ENCODE data around the gene ZNF782. TPM values are rescaled to one million over a fixed set of nuclear protein-coding genes. Genes with fewer than 3 reads are reported as not detected.

The ZNF782 gene
- total RNA-seq, 1 experiment from 2014 or later = 8.1 TPM

DNA sequence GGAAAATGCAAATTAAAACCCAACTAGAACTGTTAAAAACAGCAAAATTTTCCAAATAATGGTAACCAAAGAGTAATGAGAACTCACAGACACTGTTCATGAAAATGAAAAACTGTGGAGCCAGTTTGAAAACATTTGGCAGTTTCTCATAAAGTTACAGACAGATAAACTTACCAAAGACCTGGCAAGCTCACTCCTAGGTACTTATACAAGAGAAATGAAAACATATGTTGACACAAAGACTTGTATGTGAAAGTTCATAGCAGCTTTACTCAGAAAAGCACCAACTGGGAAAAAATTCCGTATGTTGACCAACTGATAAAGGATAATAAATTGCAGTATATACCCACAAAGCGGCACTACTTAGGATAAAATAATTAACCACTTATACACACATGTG, 10.3 kb downstream of the ZNF782 start:
- ChIA-PET POLR2A (no interaction called here), CTCF (no interaction called here)
- Histone ChIP-seq H3K36me3 (ENCODE audit: control insufficient read depth, insufficient read depth, low read length) (peaks cover 1% of the 10 kb centered on the region), H3K4me3 (ENCODE audit: low read depth, low read length) (no peak overlapping the region), H3K4me1 (no peaks in the 10 kb centered on the region), H3K9me3 (no peaks in the 10 kb centered on the region), H3K27me3 (replicated peaks; ENCODE audit: control insufficient read depth, insufficient read depth, low read length) (no peaks in the 10 kb centered on the region)
- TF ChIP-seq, protein P1, sequence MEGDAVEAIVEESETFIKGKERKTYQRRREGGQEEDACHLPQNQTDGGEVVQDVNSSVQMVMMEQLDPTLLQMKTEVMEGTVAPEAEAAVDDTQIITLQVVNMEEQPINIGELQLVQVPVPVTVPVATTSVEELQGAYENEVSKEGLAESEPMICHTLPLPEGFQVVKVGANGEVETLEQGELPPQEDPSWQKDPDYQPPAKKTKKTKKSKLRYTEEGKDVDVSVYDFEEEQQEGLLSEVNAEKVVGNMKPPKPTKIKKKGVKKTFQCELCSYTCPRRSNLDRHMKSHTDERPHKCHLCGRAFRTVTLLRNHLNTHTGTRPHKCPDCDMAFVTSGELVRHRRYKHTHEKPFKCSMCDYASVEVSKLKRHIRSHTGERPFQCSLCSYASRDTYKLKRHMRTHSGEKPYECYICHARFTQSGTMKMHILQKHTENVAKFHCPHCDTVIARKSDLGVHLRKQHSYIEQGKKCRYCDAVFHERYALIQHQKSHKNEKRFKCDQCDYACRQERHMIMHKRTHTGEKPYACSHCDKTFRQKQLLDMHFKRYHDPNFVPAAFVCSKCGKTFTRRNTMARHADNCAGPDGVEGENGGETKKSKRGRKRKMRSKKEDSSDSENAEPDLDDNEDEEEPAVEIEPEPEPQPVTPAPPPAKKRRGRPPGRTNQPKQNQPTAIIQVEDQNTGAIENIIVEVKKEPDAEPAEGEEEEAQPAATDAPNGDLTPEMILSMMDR (IDR thresholded peaks at IDR 0.05; ENCODE audit: insufficient read depth in 1 of 2, low read depth in 1 of 2, low read length in 1 of 2, severe bottlenecking in 1 of 2, unreplicated experiment in 1 of 2) = no peak
- intact Hi-C loops (cut with micrococcal nuclease; ENCODE audit: unreplicated experiment) = no loop called here
- no peak for DNase-seq
- BruUV-seq (replicated peaks) = no TSS peak
- Mint-ChIP-seq H3K9me3 (ENCODE audit: unreplicated experiment) (peaks cover 32% of the 10 kb centered on the region), H3K4me3 (ENCODE audit: unreplicated experiment) (no peak overlapping the region), H3K4me1 (ENCODE audit: low read depth, unreplicated experiment) (no peaks in the 10 kb centered on the region), H3K27me3 (ENCODE audit: insufficient read depth, unreplicated experiment) (no peaks in the 10 kb centered on the region), H3K27ac (ENCODE audit: unreplicated experiment) (no peak overlapping the region), H3K36me3 (ENCODE audit: insufficient read depth, unreplicated experiment) (peaks cover 21% of the 10 kb centered on the region)

DNA sequence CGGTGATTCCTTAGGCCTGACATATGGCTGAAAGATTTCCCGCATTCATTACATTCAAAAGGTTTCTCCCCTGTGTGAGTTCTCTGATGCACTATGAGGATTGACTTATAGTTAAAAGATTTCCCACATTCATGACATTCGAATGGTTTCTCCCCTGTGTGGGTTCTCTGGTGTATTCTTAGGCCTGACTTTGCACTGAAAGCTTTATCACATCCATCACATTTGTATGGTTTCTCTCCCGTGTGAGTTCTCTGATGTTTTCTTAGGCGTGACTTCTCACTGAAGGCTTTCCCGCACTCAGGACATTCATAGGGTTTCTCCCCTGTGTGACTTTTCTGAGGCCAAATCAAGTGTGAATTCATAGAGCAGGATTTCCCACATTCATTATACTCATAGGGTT, 35.8 kb downstream of the ZNF782 start:
- H3K4me1 ChIP-seq = no peaks in the 10 kb centered on the region
- POLR2A ChIA-PET = no interaction called here
- Mint-ChIP-seq H3K27ac (ENCODE audit: unreplicated experiment) (no peak overlapping the region), H3K4me3 (ENCODE audit: unreplicated experiment) (no peak overlapping the region), H3K27me3 (ENCODE audit: insufficient read depth, unreplicated experiment) (no peaks in the 10 kb centered on the region), H3K9me3 (ENCODE audit: unreplicated experiment) (peaks cover 42% of the 10 kb centered on the region), H3K4me1 (ENCODE audit: low read depth, unreplicated experiment) (no peaks in the 10 kb centered on the region), H3K36me3 (ENCODE audit: insufficient read depth, unreplicated experiment) (peaks cover 51% of the 10 kb centered on the region)
- TF ChIP-seq, protein P1 (IDR thresholded peaks at IDR 0.05; ENCODE audit: insufficient read depth in 1 of 2, low read depth in 1 of 2, low read length in 1 of 2, severe bottlenecking in 1 of 2, unreplicated experiment in 1 of 2) = no peak
- CTCF ChIA-PET = no interaction called here
- BruUV-seq (replicated peaks) = no TSS peak
- H3K36me3 ChIP-seq (ENCODE audit: control insufficient read depth, insufficient read depth, low read length) = no peaks in the 10 kb centered on the region; the same call in none of the 2 replicates
- peaks cover 67% of the 10 kb centered on the region for H3K9me3 ChIP-seq
- H3K4me3 ChIP-seq (ENCODE audit: low read depth, low read length) = no peak overlapping the region
- intact Hi-C loops (cut with micrococcal nuclease; ENCODE audit: unreplicated experiment) = no loop called here
- DNase-seq = no peak
- no peaks in the 10 kb centered on the region for H3K27me3 ChIP-seq (replicated peaks; ENCODE audit: control insufficient read depth, insufficient read depth, low read length)

DNA sequence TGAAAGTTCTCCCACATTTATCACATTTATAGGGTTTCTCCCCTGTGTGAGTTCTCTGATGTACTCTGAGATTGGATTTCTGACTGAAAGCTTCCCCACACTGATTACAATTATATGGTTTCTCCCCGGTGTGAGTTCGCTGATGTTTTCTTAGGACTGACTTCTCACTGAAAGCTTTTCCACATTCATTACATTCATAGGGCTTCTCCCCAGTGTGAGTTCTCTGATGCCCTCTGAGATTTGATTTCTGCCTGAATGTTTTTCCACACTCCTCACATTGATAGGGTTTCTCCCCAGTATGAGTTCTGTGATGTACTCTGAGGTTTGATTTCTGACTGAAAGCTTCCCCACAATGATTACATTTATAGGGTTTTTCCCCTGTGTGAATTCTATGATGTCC, 36.3 kb downstream of the ZNF782 start:
- Mint-ChIP-seq H3K4me1 (ENCODE audit: low read depth, unreplicated experiment) (no peaks in the 10 kb centered on the region), H3K9me3 (ENCODE audit: unreplicated experiment) (peaks cover 42% of the 10 kb centered on the region), H3K27ac (ENCODE audit: unreplicated experiment) (no peak overlapping the region), H3K27me3 (ENCODE audit: insufficient read depth, unreplicated experiment) (no peaks in the 10 kb centered on the region), H3K36me3 (ENCODE audit: insufficient read depth, unreplicated experiment) (peaks cover 51% of the 10 kb centered on the region), H3K4me3 (ENCODE audit: unreplicated experiment) (no peak overlapping the region)
- H3K9me3 ChIP-seq = peaks cover 63% of the 10 kb centered on the region
- H3K4me3 ChIP-seq (ENCODE audit: low read depth, low read length) = no peak overlapping the region
- POLR2A ChIA-PET = no interaction called here
- CTCF ChIA-PET = no interaction called here
- intact Hi-C loops (cut with micrococcal nuclease; ENCODE audit: unreplicated experiment) = no loop called here
- no TSS peak for BruUV-seq (replicated peaks)
- no peaks in the 10 kb centered on the region; the same call in none of the 2 replicates for H3K36me3 ChIP-seq (ENCODE audit: control insufficient read depth, insufficient read depth, low read length)
- no peaks in the 10 kb centered on the region for H3K27me3 ChIP-seq (replicated peaks; ENCODE audit: control insufficient read depth, insufficient read depth, low read length)
- no peak for DNase-seq
- H3K4me1 ChIP-seq = no peaks in the 10 kb centered on the region
- TF ChIP-seq, protein P1 (IDR thresholded peaks at IDR 0.05; ENCODE audit: insufficient read depth in 1 of 2, low read depth in 1 of 2, low read length in 1 of 2, severe bottlenecking in 1 of 2, unreplicated experiment in 1 of 2) = no peak

Measured in Caco-2 (cell line).